Esophagus muscularis mucosa (tissue), 3 donors: ENCODE results near the gene YY1.

ENCODE experiments used
- CTCF ChIP-seq, 3 experiments: fragments of 200-600 bp in 2 of 3; fragments of 450-650 bp in 1 of 3; sonication (generic) in 2 of 3; IDR thresholded peaks; one replicate each; pipeline ENCODE4 v1.5.1; 2017 to 2019; ENCODE audit warnings: antibody characterized with exemption in 3 of 3, mild to moderate bottlenecking in 2 of 3, moderate library complexity in 1 of 3
- EP300 ChIP-seq: sonication (generic); formaldehyde crosslinking; IDR thresholded peaks from one replicate; pipeline ENCODE4 v1.6.1; 2017; ENCODE audit warnings: antibody characterized with exemption

- no peak for TF ChIP-seq CTCF (IDR thresholded peaks at IDR 0.05)
- TF ChIP-seq EP300, result no peak
These were observed 2.3 kb downstream of the YY1 start for GRCh38 chr14:100241279-100241678.
